NCI-H128 (cell line): ENCODE results near the gene TRIM65.

Experiments used
- DNase-seq: peaks from one replicate; lab custom pipeline; 2025; ENCODE audit not compliant: unreplicated experiment; lab: John Stamatoyannopoulos, UW

Gene TRIM65

GRCh38 chr17:75917141-75917916 lies 20.6 kb upstream of the TRIM65 start:
- no peak for DNase-seq

GRCh38 chr17:75915268-75915667 lies 18.5 kb upstream of the TRIM65 start:
- no peak for DNase-seq

GRCh38 chr17:75914643-75915267 lies 18.0 kb upstream of the TRIM65 start:
- no peak for DNase-seq

GRCh38 chr17:75913537-75914210 lies 16.9 kb upstream of the TRIM65 start:
- DNase-seq: no peak

- DNase-seq: no peak
These were observed 13.9 kb upstream of the TRIM65 start for GRCh38 chr17:75910699-75911098.

GRCh38 chr17:75909812-75910274 lies 13.1 kb upstream of the TRIM65 start:
- DNase-seq: no peak

GRCh38 chr17:75909051-75909811 lies 12.5 kb upstream of the TRIM65 start:
- no peak for DNase-seq

GRCh38 chr17:75908201-75908600 lies 11.4 kb upstream of the TRIM65 start:
- no peak for DNase-seq

GRCh38 chr17:75906143-75906884 lies 9.6 kb upstream of the TRIM65 start:
- DNase-seq: no peak

GRCh38 chr17:75904749-75905521 lies 8.2 kb upstream of the TRIM65 start, which contains the start of gene MRPL38:
TSS of gene MRPL38 (minus strand) at chr17:75904884. CDS start at chr17:75904875, 9 bp downstream.
- peak; percentile 74 for DNase-seq

GRCh38 chr17:75902406-75902805 lies 5.7 kb upstream of the TRIM65 start:
- no peak for DNase-seq

- no peak for DNase-seq
These were observed 5.0 kb upstream of the TRIM65 start for GRCh38 chr17:75901727-75902126.

- no peak for DNase-seq
These were observed 4.2 kb upstream of the TRIM65 start for GRCh38 chr17:75900691-75901533.

GRCh38 chr17:75899767-75900468 lies 3.2 kb upstream of the TRIM65 start:
- no peak for DNase-seq

- no peak for DNase-seq
These were observed 2.6 kb upstream of the TRIM65 start for GRCh38 chr17:75899353-75899752.

- no peak for DNase-seq
These were observed 2.0 kb upstream of the TRIM65 start for GRCh38 chr17:75898791-75899190.

- DNase-seq: no peak
These were observed 1.3 kb upstream of the TRIM65 start for GRCh38 chr17:75898065-75898464.
